ENCODE results near the gene COX7B2. TPM values are rescaled to one million over a fixed set of nuclear protein-coding genes. Genes with fewer than 3 reads are reported as not detected.
A peak's percentile ranks its signal among the peaks of the same experiment; 100 is the strongest.

Gene COX7B2, protein sequence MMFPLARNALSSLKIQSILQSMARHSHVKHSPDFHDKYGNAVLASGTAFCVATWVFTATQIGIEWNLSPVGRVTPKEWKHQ
- total RNA-seq (2016; rRNA removed; fragmentation: Illumina TruSeq; extraction: Trizol) (not detected in 2 replicates), polyA plus RNA-seq (2011; rRNA removed) (not detected in 2 replicates), polyA minus RNA-seq (2011; rRNA and poly(A)+ RNA removed; ENCODE audit: low replicate concordance) (not detected in 2 replicates), Bru-seq, nascent RNA (percentile 2 among the genes with signal in this experiment), BruChase-seq, experiment 1, labeled RNA remaining after a 6-hour chase (percentile 1 among the genes with signal in this experiment), BruChase-seq, experiment 2, labeled RNA remaining after a 2-hour chase (percentile 1 among the genes with signal in this experiment)
- not detected in 2 replicates for total RNA-seq (2016; cell fraction: cytosol; rRNA removed; fragmentation: Illumina TruSeq; extraction: Trizol; ENCODE audit: low read depth)
- not detected in 2 replicates for total RNA-seq (2016; cell fraction: insoluble cytoplasmic fraction; rRNA removed; fragmentation: Illumina TruSeq; extraction: Trizol)
- total RNA-seq (2016; cell fraction: membrane; rRNA removed; fragmentation: Illumina TruSeq; extraction: Trizol) = not detected in 2 replicates
- total RNA-seq (2016; cell fraction: nucleus; rRNA removed; fragmentation: Illumina TruSeq; extraction: Trizol) = not detected in 2 replicates
- not detected in 2 replicates for polyA plus RNA-seq (2011; cell fraction: cytosol; rRNA removed)
- polyA plus RNA-seq (2011; cell fraction: nucleus; rRNA removed) = not detected in 2 replicates
- not detected in 2 replicates for polyA plus RNA-seq (2012)
- polyA plus RNA-seq (2016; cell fraction: cytosol; fragmentation: Illumina TruSeq; extraction: Trizol; ENCODE audit: low read depth) = not detected in 2 replicates
- not detected in 2 replicates for polyA plus RNA-seq (2016; cell fraction: insoluble cytoplasmic fraction; fragmentation: Illumina TruSeq; extraction: Trizol; ENCODE audit: low read depth)
- not detected in 2 replicates for polyA plus RNA-seq (2016; cell fraction: membrane; fragmentation: Illumina TruSeq; extraction: Trizol; ENCODE audit: low read depth)
- not detected in 2 replicates for polyA plus RNA-seq (2016; cell fraction: nucleus; fragmentation: Illumina TruSeq; extraction: Trizol; ENCODE audit: insufficient read depth, low read depth)
- polyA minus RNA-seq (2011; cell fraction: cytosol; rRNA and poly(A)+ RNA removed) = not detected in 2 replicates
- polyA minus RNA-seq (2011; cell fraction: nucleus; rRNA and poly(A)+ RNA removed) = not detected in 2 replicates
- long read RNA-seq, experiment 1 = 0 reads
- long read RNA-seq, experiment 2 = 0 reads

GRCh38 chr4:46909078-46909477 is at the start of gene COX7B2:
COX7B2 (minus strand) TSS chr4:46909245; CDS start chr4:46735192, 174,053 bp downstream.
- no peaks in the 10 kb centered on the region for H4K20me1 ChIP-seq (ENCODE audit: insufficient read depth, low read length)
- no peaks in the 10 kb centered on the region for H3K4me1 ChIP-seq (ENCODE audit: insufficient read depth, low read length)
- H3K27me3 ChIP-seq (ENCODE audit: control insufficient read depth in 1 of 2, insufficient read depth in 2 of 2, low read length in 2 of 2) = no peaks in the 10 kb centered on the region
- CTCF ChIA-PET (ENCODE audit: low intra/inter-chr PET ratio, low total read pairs) = no interaction called here
- H3K9ac ChIP-seq (ENCODE audit: insufficient read depth, low read depth, low read length) = no peak within 1 kb of the TSS
- WGBS (ENCODE audit: low lambda C conversion rate) = 71% methylated on average over 12 of the region's 12 CpGs
- DNase-seq (ENCODE audit: low spot score) (no peak), ATAC-seq (no peak), FAIRE-seq (no peak)
- TF ChIP-seq ZNF225 (CRISPR knock-in tag; IDR thresholded peaks at IDR 0.05) (no peak), ZKSCAN1 (IDR thresholded peaks at IDR 0.05; ENCODE audit: low read length) (no peak), ZNF788 (CRISPR knock-in tag; IDR thresholded peaks at IDR 0.05; ENCODE audit: borderline replicate concordance) (no peak), GABPB1 (CRISPR knock-in tag; IDR thresholded peaks at IDR 0.05) (no peak)
- TF ChIP-seq, protein P1, sequence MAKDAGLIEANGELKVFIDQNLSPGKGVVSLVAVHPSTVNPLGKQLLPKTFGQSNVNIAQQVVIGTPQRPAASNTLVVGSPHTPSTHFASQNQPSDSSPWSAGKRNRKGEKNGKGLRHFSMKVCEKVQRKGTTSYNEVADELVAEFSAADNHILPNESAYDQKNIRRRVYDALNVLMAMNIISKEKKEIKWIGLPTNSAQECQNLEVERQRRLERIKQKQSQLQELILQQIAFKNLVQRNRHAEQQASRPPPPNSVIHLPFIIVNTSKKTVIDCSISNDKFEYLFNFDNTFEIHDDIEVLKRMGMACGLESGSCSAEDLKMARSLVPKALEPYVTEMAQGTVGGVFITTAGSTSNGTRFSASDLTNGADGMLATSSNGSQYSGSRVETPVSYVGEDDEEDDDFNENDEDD (CRISPR knock-in tag; IDR thresholded peaks at IDR 0.05; ENCODE audit: borderline replicate concordance) = no peak
- TF ChIP-seq, protein P2, sequence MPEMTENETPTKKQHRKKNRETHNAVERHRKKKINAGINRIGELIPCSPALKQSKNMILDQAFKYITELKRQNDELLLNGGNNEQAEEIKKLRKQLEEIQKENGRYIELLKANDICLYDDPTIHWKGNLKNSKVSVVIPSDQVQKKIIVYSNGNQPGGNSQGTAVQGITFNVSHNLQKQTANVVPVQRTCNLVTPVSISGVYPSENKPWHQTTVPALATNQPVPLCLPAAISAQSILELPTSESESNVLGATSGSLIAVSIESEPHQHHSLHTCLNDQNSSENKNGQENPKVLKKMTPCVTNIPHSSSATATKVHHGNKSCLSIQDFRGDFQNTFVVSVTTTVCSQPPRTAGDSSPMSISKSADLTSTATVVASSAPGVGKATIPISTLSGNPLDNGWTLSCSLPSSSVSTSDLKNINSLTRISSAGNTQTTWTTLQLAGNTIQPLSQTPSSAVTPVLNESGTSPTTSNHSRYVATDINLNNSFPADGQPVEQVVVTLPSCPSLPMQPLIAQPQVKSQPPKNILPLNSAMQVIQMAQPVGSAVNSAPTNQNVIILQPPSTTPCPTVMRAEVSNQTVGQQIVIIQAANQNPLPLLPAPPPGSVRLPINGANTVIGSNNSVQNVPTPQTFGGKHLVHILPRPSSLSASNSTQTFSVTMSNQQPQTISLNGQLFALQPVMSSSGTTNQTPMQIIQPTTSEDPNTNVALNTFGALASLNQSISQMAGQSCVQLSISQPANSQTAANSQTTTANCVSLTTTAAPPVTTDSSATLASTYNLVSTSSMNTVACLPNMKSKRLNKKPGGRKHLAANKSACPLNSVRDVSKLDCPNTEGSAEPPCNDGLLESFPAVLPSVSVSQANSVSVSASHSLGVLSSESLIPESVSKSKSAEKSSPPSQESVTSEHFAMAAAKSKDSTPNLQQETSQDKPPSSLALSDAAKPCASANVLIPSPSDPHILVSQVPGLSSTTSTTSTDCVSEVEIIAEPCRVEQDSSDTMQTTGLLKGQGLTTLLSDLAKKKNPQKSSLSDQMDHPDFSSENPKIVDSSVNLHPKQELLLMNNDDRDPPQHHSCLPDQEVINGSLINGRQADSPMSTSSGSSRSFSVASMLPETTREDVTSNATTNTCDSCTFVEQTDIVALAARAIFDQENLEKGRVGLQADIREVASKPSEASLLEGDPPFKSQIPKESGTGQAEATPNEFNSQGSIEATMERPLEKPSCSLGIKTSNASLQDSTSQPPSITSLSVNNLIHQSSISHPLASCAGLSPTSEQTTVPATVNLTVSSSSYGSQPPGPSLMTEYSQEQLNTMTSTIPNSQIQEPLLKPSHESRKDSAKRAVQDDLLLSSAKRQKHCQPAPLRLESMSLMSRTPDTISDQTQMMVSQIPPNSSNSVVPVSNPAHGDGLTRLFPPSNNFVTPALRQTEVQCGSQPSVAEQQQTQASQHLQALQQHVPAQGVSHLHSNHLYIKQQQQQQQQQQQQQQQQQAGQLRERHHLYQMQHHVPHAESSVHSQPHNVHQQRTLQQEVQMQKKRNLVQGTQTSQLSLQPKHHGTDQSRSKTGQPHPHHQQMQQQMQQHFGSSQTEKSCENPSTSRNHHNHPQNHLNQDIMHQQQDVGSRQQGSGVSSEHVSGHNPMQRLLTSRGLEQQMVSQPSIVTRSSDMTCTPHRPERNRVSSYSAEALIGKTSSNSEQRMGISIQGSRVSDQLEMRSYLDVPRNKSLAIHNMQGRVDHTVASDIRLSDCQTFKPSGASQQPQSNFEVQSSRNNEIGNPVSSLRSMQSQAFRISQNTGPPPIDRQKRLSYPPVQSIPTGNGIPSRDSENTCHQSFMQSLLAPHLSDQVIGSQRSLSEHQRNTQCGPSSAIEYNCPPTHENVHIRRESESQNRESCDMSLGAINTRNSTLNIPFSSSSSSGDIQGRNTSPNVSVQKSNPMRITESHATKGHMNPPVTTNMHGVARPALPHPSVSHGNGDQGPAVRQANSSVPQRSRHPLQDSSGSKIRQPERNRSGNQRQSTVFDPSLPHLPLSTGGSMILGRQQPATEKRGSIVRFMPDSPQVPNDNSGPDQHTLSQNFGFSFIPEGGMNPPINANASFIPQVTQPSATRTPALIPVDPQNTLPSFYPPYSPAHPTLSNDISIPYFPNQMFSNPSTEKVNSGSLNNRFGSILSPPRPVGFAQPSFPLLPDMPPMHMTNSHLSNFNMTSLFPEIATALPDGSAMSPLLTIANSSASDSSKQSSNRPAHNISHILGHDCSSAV (CRISPR knock-in tag; IDR thresholded peaks at IDR 0.05; ENCODE audit: borderline replicate concordance) = no peak
- H2AFZ ChIP-seq (ENCODE audit: low read length) = no peak within 1 kb of the TSS
- intact Hi-C loops (cut with micrococcal nuclease; ENCODE audit: unreplicated experiment) (no loop called here), in situ Hi-C loops (cut with HindIII; ENCODE audit: extremely low pct_ligation_motif_present, low pct_unique_long_range_greater_than_20kb) (no loop called here)
- no peaks in the 10 kb centered on the region for H3K36me3 ChIP-seq (replicated peaks in 1 of 2; ENCODE audit: control insufficient read depth in 1 of 2, insufficient read depth in 2 of 2, low read length in 2 of 2)
- no peak within 1 kb of the TSS for H3K4me3 ChIP-seq (replicated peaks in 1 of 3; ENCODE audit: insufficient read depth in 1 of 3, low read depth in 2 of 3, low read length in 3 of 3)
- no peak within 1 kb of the TSS for H3K27ac ChIP-seq (ENCODE audit: extremely low read length, insufficient read depth, low read length)
- no peaks in the 10 kb centered on the region for H3K79me2 ChIP-seq (ENCODE audit: insufficient read depth, low read length)
- POLR2A ChIA-PET = no interaction called here
- H3K4me2 ChIP-seq (ENCODE audit: low read depth, low read length) = no peak within 1 kb of the TSS
- BruUV-seq (replicated peaks) = no TSS peak
- no peaks in the 10 kb centered on the region for H3K9me3 ChIP-seq (ENCODE audit: low read length)

All from HepG2 (cell line).